Stimulated activated effector memory CD8-positive, alpha-beta T cell treated with anti-CD3 and anti-CD28 coated beads, Interleukin-12 subunit alpha, Interleukin-12 subunit beta, amount 100 ng/mL, for 72 hours (primary cell): ENCODE results near the gene MIB1.

ENCODE experiments used
- ATAC-seq: fragments of 150-1000 bp; cut with Tn5 transposase; 2 replicates; pipeline ENCODE4 v1.10.0; 2021
- DNase-seq, 2 donors: peaks; one replicate each; pipeline ENCODE4 v3.0.0; 2021 to 2022; ENCODE audit warnings: low spot score in 2 of 2
- H3K27ac Mint-ChIP-seq: one replicate; pipeline ENCODE4 v1.8.0; 2022; ENCODE audit warnings: mild to moderate bottlenecking, mixed read lengths
- H3K36me3 Mint-ChIP-seq: one replicate; pipeline ENCODE4 v1.8.0; 2022; ENCODE audit warnings: mild to moderate bottlenecking, mixed read lengths
- H3K4me1 Mint-ChIP-seq: one replicate; pipeline ENCODE4 v1.8.0; 2022; ENCODE audit warnings: mixed read lengths
- H3K4me3 Mint-ChIP-seq: one replicate; pipeline ENCODE4 v1.8.0; 2022; ENCODE audit warnings: mild to moderate bottlenecking, mixed read lengths
- H3K9me3 Mint-ChIP-seq: one replicate; pipeline ENCODE4 v1.8.0; 2022; ENCODE audit warnings: mixed read lengths

Gene MIB1

GRCh38 chr18:21914739-21915319 lies 174.2 kb downstream of the MIB1 start:
- Mint-ChIP-seq H3K4me1 (no peaks in the 10 kb centered on the region), H3K27ac (no peak overlapping the region), H3K9me3 (peaks cover 8% of the 10 kb centered on the region), H3K36me3 (no peaks in the 10 kb centered on the region), H3K4me3 (no peak overlapping the region)
- ATAC-seq (no peak), DNase-seq (no peak)

DNA sequence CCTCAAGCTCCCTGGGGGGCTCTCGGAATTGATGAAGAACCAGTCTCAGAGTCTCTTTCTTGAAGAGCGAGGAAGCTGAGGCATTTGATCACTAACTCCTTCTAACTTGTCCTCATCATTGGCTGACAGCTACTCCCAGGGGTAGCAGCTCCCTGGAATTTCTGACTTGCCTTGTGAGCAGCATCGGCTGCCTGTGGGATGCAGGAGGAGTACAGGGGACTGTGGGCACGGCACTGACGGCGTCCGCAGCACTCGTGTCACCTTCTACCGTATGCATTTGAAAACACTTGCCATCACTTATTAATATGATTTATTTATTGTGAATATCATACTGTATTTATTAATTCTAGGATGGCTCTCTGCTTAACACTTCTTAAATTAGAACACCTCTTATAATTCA lies 175.0 kb downstream of the MIB1 start:
- DNase-seq (no peak), ATAC-seq (no peak)
- H3K36me3 Mint-ChIP-seq = no peaks in the 10 kb centered on the region
- H3K9me3 Mint-ChIP-seq = peaks cover 8% of the 10 kb centered on the region
- no peak overlapping the region for H3K27ac Mint-ChIP-seq
- no peaks in the 10 kb centered on the region for H3K4me1 Mint-ChIP-seq
- H3K4me3 Mint-ChIP-seq = no peak overlapping the region

- Mint-ChIP-seq H3K9me3 (peaks cover 8% of the 10 kb centered on the region), H3K4me3 (no peak overlapping the region), H3K4me1 (no peaks in the 10 kb centered on the region), H3K27ac (no peak overlapping the region), H3K36me3 (no peaks in the 10 kb centered on the region)
- ATAC-seq (no peak), DNase-seq (no peak)
Measured at GRCh38 chr18:21916594-21916993, 176.0 kb downstream of the MIB1 start.

GRCh38 chr18:21918693-21919092 lies 178.1 kb downstream of the MIB1 start:
- H3K4me1 Mint-ChIP-seq = no peaks in the 10 kb centered on the region

More at GRCh38 chr18:21918693-21919092, 178.1 kb downstream of the MIB1 start:
- DNase-seq (no peak), ATAC-seq (no peak)
- H3K9me3 Mint-ChIP-seq = peaks cover 8% of the 10 kb centered on the region
- no peak overlapping the region for H3K4me3 Mint-ChIP-seq
- H3K27ac Mint-ChIP-seq = no peak overlapping the region
- H3K36me3 Mint-ChIP-seq = no peaks in the 10 kb centered on the region
